ENCODE data around the gene PDLIM4.

- TF ChIP-seq POLR2AphosphoS5 (IDR thresholded peaks at IDR 0.05; ENCODE audit: low read depth, low read length) (no peak), REST (IDR thresholded peaks at IDR 0.05; ENCODE audit: insufficient read depth in 1 of 2, low read depth in 2 of 2, low read length in 2 of 2) (no peak), FOXP2 (optimal IDR thresholded peaks at IDR 0.05; ENCODE audit: borderline replicate concordance, extremely low read depth, extremely low read length, insufficient read depth) (no peak), SIN3A (IDR thresholded peaks at IDR 0.05; ENCODE audit: borderline replicate concordance, insufficient read depth, low read length) (no peak)
These were observed 51.2 kb downstream of the PDLIM4 start for GRCh38 chr5:132308701-132309100.
